A549 (cell line): ENCODE measurements around the gene CRK. TPM values are rescaled to one million over a fixed set of nuclear protein-coding genes. Genes with fewer than 3 reads are reported as not detected.

ENCODE experiments used
- ATAC-seq, 2 experiments: fragments of 200-7000 bp in 1 of 2; fragments of >200 bp in 1 of 2; cut with Nextera tagmentation in 1 of 2; cut with Tn5 transposase in 1 of 2; 3 replicates each; pipeline versions ENCODE4 v1.8.0 to v1.9.1; 2018 to 2020; ENCODE audit warnings: mild to moderate bottlenecking in 1 of 2, moderate library complexity in 1 of 2
- CTCF ChIA-PET: fragments of 300-600 bp; sonication (Branson Sonifier 250); formaldehyde crosslinking; extraction: SDS; loops from one replicate; lab custom pipeline; 2021; ENCODE audit warnings: antibody characterized with exemption, inconsistent platforms; lab: Yijun Ruan, JAX
- POLR2A ChIA-PET: fragments of 350-600 bp; formaldehyde crosslinking; extraction: SDS; loops from one replicate; lab custom pipeline; 2021; ENCODE audit warnings: antibody characterized with exemption, inconsistent platforms; lab: Yijun Ruan, JAX
- DNase-seq, 2 experiments: peaks; one replicate each; pipeline versions ENCODE4 v3.0.0 to v3.0.0-alpha.2; 2011 to 2016; ENCODE audit warnings: low read depth in 1 of 2, low spot score in 1 of 2
- FAIRE-seq: peaks from 2 replicates; lab custom pipeline; 2011; peaks lifted over from hg19 to GRCh38; lab: Jason Lieb, UNC
- H3K27ac ChIP-seq, 2 experiments: fragments of >200 bp; sonication (Bioruptor Twin); formaldehyde crosslinking; 3 replicates each; pipeline ENCODE4 v1.5.1; 2016 to 2017
- H3K4me1 ChIP-seq: fragments of >200 bp; sonication (Bioruptor Twin); formaldehyde crosslinking; 3 replicates; pipeline ENCODE4 v1.6.1; 2016
- H3K4me2 ChIP-seq: fragments of >200 bp; sonication (Bioruptor Twin); formaldehyde crosslinking; 3 replicates; pipeline ENCODE4 v1.6.1; 2016
- H3K4me3 ChIP-seq: fragments of >200 bp; sonication (Bioruptor Twin); formaldehyde crosslinking; 3 replicates; pipeline ENCODE4 v1.5.1; 2016
- H3K9me3 ChIP-seq: fragments of >200 bp; sonication (Bioruptor Twin); formaldehyde crosslinking; 3 replicates; pipeline ENCODE4 v1.6.1; 2016
- BCL3 ChIP-seq: fragments of >200 bp; sonication (Bioruptor Twin); formaldehyde crosslinking; IDR thresholded peaks from 3 replicates; pipeline ENCODE4 v1.6.1; 2016
- CBX2 ChIP-seq: fragments of 200-600 bp; sonication (generic); IDR thresholded peaks from 2 replicates; pipeline ENCODE4 v1.6.1; 2016; ENCODE audit warnings: low read depth, mild to moderate bottlenecking, borderline replicate concordance
- CEBPB ChIP-seq, 2 experiments: fragments of >200 bp in 1 of 2; sonication (Bioruptor Twin) in 1 of 2; formaldehyde crosslinking in 1 of 2; IDR thresholded peaks; 2 replicates each; pipeline ENCODE4 v1.6.1; 2012 to 2016
- CHD4 ChIP-seq: fragments of 200-600 bp; sonication (generic); IDR thresholded peaks from 2 replicates; pipeline ENCODE4 v1.6.1; 2016; ENCODE audit warnings: antibody characterized with exemption, mild to moderate bottlenecking, borderline replicate concordance
- E2F6 ChIP-seq: IDR thresholded peaks from 2 replicates; pipeline ENCODE4 v1.6.1; 2012; ENCODE audit warnings: low read depth, borderline replicate concordance
- FOSL2 ChIP-seq, 2 experiments: fragments of 450-650 bp in 1 of 2; fragments of >200 bp in 1 of 2; sonication (Bioruptor Twin) in 1 of 2; formaldehyde crosslinking; IDR thresholded peaks; 2 replicates each; pipeline versions ENCODE4 v1.5.0 to v1.6.1; 2016 to 2020; ENCODE audit warnings: mild to moderate bottlenecking in 1 of 2, moderate library complexity in 1 of 2
- HDAC2 ChIP-seq: fragments of 200-600 bp; sonication (generic); IDR thresholded peaks from 2 replicates; pipeline ENCODE4 v1.6.1; 2016
- HOXA7 ChIP-seq: fragments of 250-450 bp; sonication (Bioruptor Pico); IDR thresholded peaks from 2 replicates; pipeline ENCODE4 v1.5.0; 2020; ENCODE audit warnings: mild to moderate bottlenecking, moderate library complexity
- HOXB13 ChIP-seq: fragments of 250-450 bp; sonication (Bioruptor Pico); IDR thresholded peaks from 2 replicates; pipeline ENCODE4 v1.5.0; 2020; ENCODE audit warnings: low read depth, mild to moderate bottlenecking, moderate library complexity
- JUN ChIP-seq, 2 experiments: fragments of >200 bp; sonication (Bioruptor Twin); formaldehyde crosslinking; IDR thresholded peaks; 2 replicates in 1 of 2; 3 replicates in 1 of 2; pipeline ENCODE4 v1.6.1; 2016 to 2017
- MAFK ChIP-seq: fragments of 450-650 bp; IDR thresholded peaks from 2 replicates; pipeline ENCODE4 v1.6.1; 2014; ENCODE audit not compliant: partially characterized antibody
- MYC ChIP-seq: IDR thresholded peaks from 2 replicates; pipeline ENCODE4 v1.6.1; 2012; ENCODE audit warnings: mild to moderate bottlenecking, inconsistent platforms, low read length, improper control_type of control experiment, borderline replicate concordance
- NFE2L2 ChIP-seq: fragments of 150-350 bp; conservative IDR thresholded peaks from 2 replicates; pipeline ENCODE4 v1.6.1; 2014; ENCODE audit warnings: low read length
- NR3C1 ChIP-seq: fragments of >200 bp; sonication (Bioruptor Twin); formaldehyde crosslinking; IDR thresholded peaks from 3 replicates; pipeline ENCODE4 v1.6.1; 2017
- PHF8 ChIP-seq: fragments of 200-600 bp; sonication (generic); IDR thresholded peaks from 2 replicates; pipeline ENCODE4 v1.6.1; 2016; ENCODE audit warnings: low read depth, mild to moderate bottlenecking, antibody characterized with exemption, moderate library complexity, borderline replicate concordance
- POLR2A ChIP-seq: IDR thresholded peaks from 2 replicates; pipeline ENCODE4 v1.6.1; 2012; ENCODE audit warnings: mild to moderate bottlenecking, low read length
- POLR2AphosphoS2 ChIP-seq: conservative IDR thresholded peaks from 2 replicates; pipeline ENCODE4 v1.6.1; 2012; ENCODE audit warnings: low read length, improper control_type of control experiment, inconsistent platforms
- RNF2 ChIP-seq: fragments of 200-600 bp; sonication (generic); IDR thresholded peaks from 2 replicates; pipeline ENCODE4 v1.6.1; 2016; ENCODE audit warnings: low read depth, mild to moderate bottlenecking, antibody characterized with exemption, moderate library complexity, borderline replicate concordance
- SMC3 ChIP-seq: fragments of >200 bp; sonication (Bioruptor Twin); formaldehyde crosslinking; IDR thresholded peaks from 3 replicates; pipeline ENCODE4 v1.6.1; 2018; ENCODE audit warnings: inconsistent platforms
- SREBF2 ChIP-seq: fragments of 450-650 bp; IDR thresholded peaks from 2 replicates; pipeline ENCODE4 v1.6.1; 2014; ENCODE audit warnings: mild to moderate bottlenecking, moderate library complexity
- TFCP2L1 ChIP-seq: fragments of 250-450 bp; sonication (Bioruptor Pico); IDR thresholded peaks from 2 replicates; pipeline ENCODE4 v1.5.0; 2021; ENCODE audit warnings: mild to moderate bottlenecking
- ZC3H11A ChIP-seq: fragments of 450-650 bp; IDR thresholded peaks from 2 replicates; pipeline ENCODE4 v1.6.1; 2014; ENCODE audit warnings: antibody characterized with exemption, mild to moderate bottlenecking
- WGBS: methylation state at CpG from one replicate; pipeline ENCODE4 v1.1.6; 2017; ENCODE audit errors: missing lambda C conversion rate; 5-methylcytosine and 5-hydroxymethylcytosine counted together
- polyA plus RNA-seq, 4 experiments: library from polyadenylated mRNA; depleted of rRNA in 3 of 4; stranded (reverse); fragments of >200 nt; fragmentation: RNase III in 1 of 4; extraction: RNeasy Plus Mini Kit Qiagen cat#74134 plus additional on column Dnase treatment in 1 of 4; gene quantifications; 2 replicates in 3 of 4; 3 replicates in 1 of 4; pipeline ENCODE4 v1.2.3, GENCODE V29; 2011 to 2017
- TF ChIP-seq, protein P1 (sequence below): fragments of 250-450 bp; sonication (Bioruptor Pico); IDR thresholded peaks from 2 replicates; pipeline ENCODE4 v1.5.0; 2021; ENCODE audit warnings: mild to moderate bottlenecking, moderate library complexity, borderline replicate concordance
- TF ChIP-seq, protein P2 (sequence below): fragments of >200 bp; sonication (Bioruptor Twin); formaldehyde crosslinking; IDR thresholded peaks from 2 replicates; pipeline ENCODE4 v1.6.1; 2016
- TF ChIP-seq, protein P3 (sequence below): fragments of 450-650 bp; IDR thresholded peaks from 2 replicates; pipeline ENCODE4 v1.6.1; 2014; ENCODE audit warnings: antibody characterized with exemption

CRK gene
- polyA plus RNA-seq, 2 of the 4 experiments (the other 2 are of a cell fraction), result 76.5 to 124 TPM

DNA sequence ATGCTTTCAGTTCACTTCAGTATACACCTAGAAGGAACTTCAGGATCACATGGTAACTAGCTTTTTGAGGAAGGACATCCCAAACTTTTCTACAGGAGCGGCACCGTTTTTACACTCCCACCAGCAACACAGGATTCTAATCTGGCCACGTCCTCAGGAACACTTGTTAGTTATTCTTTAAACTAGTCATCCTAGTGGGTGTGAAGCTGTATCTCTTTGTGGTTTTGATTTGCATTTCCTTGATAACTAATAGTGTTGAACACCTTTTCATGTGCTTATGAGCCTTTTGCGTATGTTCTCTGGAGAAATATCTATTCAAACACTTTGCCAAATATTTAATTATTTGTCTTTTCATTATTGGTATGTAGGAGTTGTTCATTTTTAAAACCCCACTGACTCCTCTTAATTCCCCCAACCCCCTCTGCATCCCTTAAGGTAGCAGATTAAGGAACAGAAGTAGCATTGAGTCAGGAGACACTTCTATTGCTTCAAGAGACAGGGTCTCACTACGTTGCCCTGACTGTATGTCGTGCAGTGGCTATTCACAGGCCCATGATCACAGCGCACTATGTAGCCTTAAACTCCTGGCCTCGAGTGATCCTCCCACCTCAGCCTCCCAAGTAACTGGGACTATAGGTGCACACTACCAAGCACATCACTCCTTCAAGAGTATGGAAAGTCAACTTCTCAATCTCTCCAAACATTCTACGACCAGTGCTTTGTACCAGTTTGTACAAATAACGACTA, 81.4 kb downstream of the CRK start:
- FAIRE-seq (no peak), ATAC-seq (no peak), DNase-seq (no peak)
- TF ChIP-seq POLR2AphosphoS2, result 0 out of 2 replicates have a peak, but pooled peaks have one; percentile 35
- TF ChIP-seq NFE2L2, result no peak
- no peak for TF ChIP-seq SMC3
- no peak for TF ChIP-seq FOSL2 (IDR thresholded peaks at IDR 0.05)
- no peak for TF ChIP-seq FOSL2 (CRISPR knock-in tag; IDR thresholded peaks at IDR 0.05)
- TF ChIP-seq MAFK, result no peak
- Histone ChIP-seq H3K4me3 (no peak overlapping the region), H3K4me1 (peaks cover 39% of the 10 kb centered on the region; the same call in 2 of the 3 replicates), H3K27ac (no peak overlapping the region), H3K9me3 (no peaks in the 10 kb centered on the region), H3K4me2 (no peak overlapping the region)
- 87% methylated on average over 10 of the region's 10 CpGs for WGBS
- ChIA-PET CTCF (interaction anchor here (8.8 kb wide), 1 partner anchor 8 kb away, joined by 123 read pairs; no protein-coding TSS in a partner anchor), POLR2A (no interaction called here)

- ATAC-seq (peak in 1 of 2 experiments; percentile 41; a peak in 1 of 6 replicates), DNase-seq (no peak), FAIRE-seq (no peak)
- TF ChIP-seq PHF8 (no peak), TFCP2L1 (CRISPR knock-in tag) (no peak), SREBF2 (no peak), RNF2 (no peak), ZC3H11A (no peak), HOXB13 (CRISPR knock-in tag) (no peak), POLR2A (no peak), HDAC2 (no peak), MYC (no peak), BCL3 (no peak), CHD4 (no peak), CEBPB (IDR thresholded peaks at IDR 0.05) (no peak), CBX2 (no peak)
- TF ChIP-seq, protein P1, sequence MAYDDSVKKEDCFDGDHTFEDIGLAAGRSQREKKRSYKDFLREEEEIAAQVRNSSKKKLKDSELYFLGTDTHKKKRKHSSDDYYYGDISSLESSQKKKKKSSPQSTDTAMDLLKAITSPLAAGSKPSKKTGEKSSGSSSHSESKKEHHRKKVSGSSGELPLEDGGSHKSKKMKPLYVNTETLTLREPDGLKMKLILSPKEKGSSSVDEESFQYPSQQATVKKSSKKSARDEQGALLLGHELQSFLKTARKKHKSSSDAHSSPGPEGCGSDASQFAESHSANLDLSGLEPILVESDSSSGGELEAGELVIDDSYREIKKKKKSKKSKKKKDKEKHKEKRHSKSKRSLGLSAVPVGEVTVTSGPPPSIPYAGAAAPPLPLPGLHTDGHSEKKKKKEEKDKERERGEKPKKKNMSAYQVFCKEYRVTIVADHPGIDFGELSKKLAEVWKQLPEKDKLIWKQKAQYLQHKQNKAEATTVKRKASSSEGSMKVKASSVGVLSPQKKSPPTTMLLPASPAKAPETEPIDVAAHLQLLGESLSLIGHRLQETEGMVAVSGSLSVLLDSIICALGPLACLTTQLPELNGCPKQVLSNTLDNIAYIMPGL (CRISPR knock-in tag), result no peak
- peaks cover 38% of the 10 kb centered on the region; the same call in 2 of the 3 replicates for H3K4me1 ChIP-seq
- H3K4me3 ChIP-seq, result no peak overlapping the region
- POLR2A ChIA-PET, result no interaction called here
- H3K4me2 ChIP-seq, result no peak overlapping the region
- no peak overlapping the region for H3K27ac ChIP-seq
- CTCF ChIA-PET, result interaction anchor here (8.8 kb wide), 1 partner anchor 7 kb away, joined by 123 read pairs; no protein-coding TSS in a partner anchor
- 91% methylated on average over 9 of the region's 9 CpGs for WGBS
- no peaks in the 10 kb centered on the region for H3K9me3 ChIP-seq
These were observed 82.3 kb downstream of the CRK start for GRCh38 chr17:1373707-1374237.

GRCh38 chr17:1372618-1373017, 83.4 kb downstream of the CRK start:
- FAIRE-seq (no peak), ATAC-seq (no peak), DNase-seq (no peak)
- H3K9me3 ChIP-seq, result no peaks in the 10 kb centered on the region
- no peak overlapping the region for H3K4me2 ChIP-seq
- CTCF ChIA-PET, result interaction anchor here (0.6 to 2.5 kb wide), 9 partner anchors 10 to 143 kb away, joined by 3 to 12 read pairs (median 3); partner anchors contain the start of gene INPP5K
- H3K4me3 ChIP-seq, result no peak overlapping the region
- POLR2A ChIA-PET, result no interaction called here
- peaks cover 42% of the 10 kb centered on the region for H3K4me1 ChIP-seq
- 92% methylated on average over 7 of the region's 7 CpGs for WGBS
- no peak overlapping the region for H3K27ac ChIP-seq
- TF ChIP-seq JUN (IDR thresholded peaks at IDR 0.05) (no peak), E2F6 (no peak), HOXA7 (CRISPR knock-in tag) (no peak), NFE2L2 (no peak), NR3C1 (no peak)
- TF ChIP-seq, protein P2, sequence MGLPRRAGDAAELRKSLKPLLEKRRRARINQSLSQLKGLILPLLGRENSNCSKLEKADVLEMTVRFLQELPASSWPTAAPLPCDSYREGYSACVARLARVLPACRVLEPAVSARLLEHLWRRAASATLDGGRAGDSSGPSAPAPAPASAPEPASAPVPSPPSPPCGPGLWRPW, result no peak
- TF ChIP-seq, protein P3, sequence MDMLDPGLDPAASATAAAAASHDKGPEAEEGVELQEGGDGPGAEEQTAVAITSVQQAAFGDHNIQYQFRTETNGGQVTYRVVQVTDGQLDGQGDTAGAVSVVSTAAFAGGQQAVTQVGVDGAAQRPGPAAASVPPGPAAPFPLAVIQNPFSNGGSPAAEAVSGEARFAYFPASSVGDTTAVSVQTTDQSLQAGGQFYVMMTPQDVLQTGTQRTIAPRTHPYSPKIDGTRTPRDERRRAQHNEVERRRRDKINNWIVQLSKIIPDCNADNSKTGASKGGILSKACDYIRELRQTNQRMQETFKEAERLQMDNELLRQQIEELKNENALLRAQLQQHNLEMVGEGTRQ, result no peak
